HG03432 (cell line): ENCODE results near the gene CA9.
A peak's percentile ranks its signal among the peaks of the same experiment; 100 is the strongest.

Experiments
- ATAC-seq: cut with Tn5 transposase; IDR thresholded peaks from one replicate; pipeline ENCODE4 v1.9.1; 2021; ENCODE audit warnings: mild to moderate bottlenecking, moderate library complexity; ENCODE audit not compliant: unreplicated experiment

The CA9 gene

GRCh38 chr9:35675204-35675603 lies 1.5 kb downstream of the CA9 start:
- ATAC-seq, result no peak

GRCh38 chr9:35675732-35676392 lies 2.1 kb downstream of the CA9 start:
- ATAC-seq, result no peak

DNA sequence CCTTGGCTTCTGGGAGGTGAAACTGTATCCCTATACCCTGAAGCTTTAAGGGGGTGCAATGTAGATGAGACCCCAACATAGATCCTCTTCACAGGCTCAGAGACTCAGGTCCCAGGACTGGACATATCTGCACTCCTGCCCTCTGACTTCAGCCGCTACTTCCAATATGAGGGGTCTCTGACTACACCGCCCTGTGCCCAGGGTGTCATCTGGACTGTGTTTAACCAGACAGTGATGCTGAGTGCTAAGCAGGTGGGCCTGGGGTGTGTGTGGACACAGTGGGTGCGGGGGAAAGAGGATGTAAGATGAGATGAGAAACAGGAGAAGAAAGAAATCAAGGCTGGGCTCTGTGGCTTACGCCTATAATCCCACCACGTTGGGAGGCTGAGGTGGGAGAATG lies 5.4 kb downstream of the CA9 start:
- no peak for ATAC-seq

- ATAC-seq, result no peak
These were observed 6.1 kb downstream of the CA9 start for GRCh38 chr9:35679766-35680330.

- ATAC-seq, result peak; percentile 46
These were observed 6.8 kb downstream of the CA9 start for GRCh38 chr9:35680331-35681105.

GRCh38 chr9:35681341-35682002 lies 7.7 kb downstream of the CA9 start:
- no peak for ATAC-seq

DNA sequence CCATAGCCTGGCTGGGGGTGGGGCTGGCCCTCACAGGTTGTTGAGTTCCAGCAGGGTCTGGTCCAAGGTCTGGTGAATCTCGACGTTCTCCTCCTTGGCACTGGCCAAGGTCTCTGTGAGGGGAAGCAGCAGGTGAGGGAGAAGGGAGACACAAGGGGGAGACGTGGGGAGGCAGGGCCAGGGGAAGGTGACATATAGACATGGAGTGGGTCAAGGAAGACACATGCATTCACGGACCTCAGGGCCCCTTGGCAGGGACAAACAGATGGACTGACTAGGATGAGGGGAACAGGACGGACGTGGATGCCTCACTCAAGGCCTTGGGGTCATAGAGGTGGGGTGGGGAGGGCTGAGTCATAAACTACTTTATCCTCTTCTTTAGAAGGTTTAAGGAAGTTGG lies 8.3 kb downstream of the CA9 start:
- no peak for ATAC-seq

DNA sequence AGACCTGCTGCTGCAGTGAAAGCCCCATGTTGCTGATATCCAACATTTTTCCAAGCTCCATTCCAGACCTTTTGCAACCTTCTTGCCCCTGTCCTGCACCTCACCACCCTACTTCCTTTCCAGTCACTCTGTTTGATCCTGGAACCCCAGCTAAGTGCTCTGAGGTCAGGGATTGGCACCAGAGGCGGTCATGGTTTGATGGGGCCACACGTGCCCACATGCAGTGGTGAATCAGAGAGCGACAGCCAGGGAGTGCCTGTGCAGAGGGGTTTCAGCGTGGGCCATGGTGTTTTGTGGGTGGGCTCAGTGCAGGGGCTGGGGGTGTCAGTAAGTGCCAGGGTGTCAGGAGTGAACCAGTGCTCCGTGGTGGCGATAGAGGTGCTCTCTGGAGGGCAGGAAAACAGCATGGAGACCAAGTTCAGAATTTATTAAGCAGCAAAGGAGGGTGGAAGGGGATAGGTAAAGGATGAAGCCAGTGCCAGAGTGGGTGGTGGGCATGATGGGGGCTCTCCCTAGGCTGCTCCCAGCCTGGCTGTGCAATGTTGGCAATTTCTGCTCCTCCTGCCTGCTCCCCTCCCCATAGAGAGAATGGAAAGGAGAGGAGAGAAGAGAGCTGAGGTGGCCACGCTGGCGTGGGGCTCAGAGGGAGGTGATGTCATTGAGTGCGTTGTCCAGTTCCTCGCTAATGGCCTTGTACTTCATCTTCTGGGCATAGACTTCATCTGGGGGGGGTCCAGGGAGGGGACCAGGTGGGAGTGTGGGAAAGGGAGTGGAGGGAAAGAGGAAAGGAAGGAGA lies 9.0 kb downstream of the CA9 start:
- no peak for ATAC-seq

GRCh38 chr9:35683323-35683722 lies 9.6 kb downstream of the CA9 start:
- no peak for ATAC-seq

- no peak for ATAC-seq
These were observed 11.2 kb downstream of the CA9 start for GRCh38 chr9:35684921-35685320.

GRCh38 chr9:35685506-35685905 lies 11.8 kb downstream of the CA9 start:
- no peak for ATAC-seq

DNA sequence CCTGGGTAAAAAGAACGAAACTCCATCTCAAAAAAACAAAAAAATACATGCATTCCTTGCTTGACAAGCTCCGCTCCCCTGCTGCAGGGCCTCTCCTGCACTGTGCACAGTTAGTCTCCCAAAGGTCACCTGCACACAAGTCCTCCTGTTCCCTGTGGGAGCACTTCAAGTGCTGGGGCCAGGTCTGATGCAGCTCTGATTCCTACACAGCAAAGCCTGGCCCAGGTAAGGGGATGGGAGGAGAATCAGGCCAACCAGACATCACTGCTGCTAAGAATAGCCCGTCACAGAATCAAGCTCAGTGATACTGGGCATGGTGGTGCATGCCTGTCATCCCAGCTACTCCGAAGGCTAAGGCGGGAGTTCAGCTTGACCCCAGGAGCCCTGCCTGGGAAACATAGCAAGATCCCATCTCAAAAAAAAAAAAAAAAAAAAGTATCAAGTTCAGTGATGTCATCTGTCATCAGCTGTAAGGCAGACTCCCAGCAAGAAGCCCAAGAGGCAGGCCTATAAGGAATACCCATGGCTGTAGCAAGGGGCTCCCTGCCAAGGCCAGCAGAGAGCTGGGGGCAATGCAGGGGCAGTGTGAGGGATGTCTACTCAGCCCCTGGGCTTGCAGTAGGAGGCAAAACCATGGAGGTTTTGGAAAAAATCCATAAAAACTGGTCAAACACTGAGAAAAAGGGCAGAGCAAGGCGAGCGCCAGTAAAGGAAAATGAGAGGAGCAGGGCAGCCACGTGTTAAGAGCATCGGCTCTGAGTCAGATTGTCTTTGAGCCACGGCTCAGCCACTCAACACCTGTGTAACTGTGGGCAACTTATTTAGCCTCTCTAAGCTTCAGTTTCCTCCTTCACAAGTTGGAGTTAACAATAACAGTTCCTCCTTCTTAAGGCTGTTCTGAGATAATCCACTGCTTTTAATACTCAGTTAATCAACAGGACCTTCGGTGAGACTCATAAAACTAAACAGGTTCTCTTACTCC lies 12.8 kb downstream of the CA9 start:
- no peak for ATAC-seq

DNA sequence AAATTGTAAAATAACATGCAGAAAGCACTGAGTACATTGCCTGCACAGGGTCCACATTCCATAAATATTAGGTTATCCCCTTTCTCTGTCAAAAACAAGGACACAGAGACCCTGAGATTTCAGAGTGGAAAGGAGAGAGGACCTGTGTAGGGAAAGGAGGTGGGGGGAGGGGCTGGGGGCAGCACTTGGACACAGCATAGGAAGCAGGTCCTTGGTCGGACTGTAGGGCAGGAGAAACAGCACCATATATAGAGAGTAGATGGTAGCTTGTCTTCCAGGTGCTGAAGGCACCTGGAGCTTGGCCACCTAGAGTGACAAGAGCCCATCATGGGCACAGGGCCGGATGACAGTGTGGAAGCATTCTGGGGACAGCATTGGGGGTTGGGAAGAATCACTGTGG lies 13.6 kb downstream of the CA9 start:
- no peak for ATAC-seq

- no peak for ATAC-seq
These were observed 14.3 kb downstream of the CA9 start for GRCh38 chr9:35687972-35688557.

- no peak for ATAC-seq
These were observed 15.1 kb downstream of the CA9 start for GRCh38 chr9:35688558-35689541.

GRCh38 chr9:35689542-35690293 lies 16.0 kb downstream of the CA9 start, which contains the start of gene TPM2:
Gene TPM2, minus strand, starts transcription at chr9:35689925. Its CDS starts 108 bp downstream, at chr9:35689817.
- ATAC-seq, result no peak

DNA sequence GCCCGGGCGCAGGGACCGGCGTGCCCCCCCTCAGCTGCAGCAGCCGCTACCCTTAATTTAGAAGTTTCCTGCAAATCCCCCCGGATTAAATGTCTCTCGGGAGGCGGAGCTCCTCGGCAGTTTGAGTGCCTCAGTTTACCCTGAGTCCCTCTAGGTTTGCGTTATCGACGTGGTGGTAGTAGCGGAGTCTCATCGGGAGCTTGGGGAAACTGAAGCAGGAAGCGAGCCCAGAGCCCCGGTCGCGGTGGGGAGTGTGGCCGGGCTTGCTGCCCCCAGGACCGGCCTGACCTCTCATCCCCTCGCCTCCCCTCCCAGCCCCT lies 16.5 kb downstream of the CA9 start:
- no peak for ATAC-seq
